Stimulated activated naive CD8-positive, alpha-beta T cell treated with anti-CD3 and anti-CD28 coated beads, Interleukin-15, Interleukin-2, amounts not matched to agents 100 ng/mL and 50 ng/mL, for 24 hours (primary cell): ENCODE results near the gene BANP.
"Not testable (repeated sequence)": the region's sequence is repeated elsewhere in the genome, so short reads cannot be mapped to it uniquely, and the experiment has no call there.

ENCODE experiments used
- H3K27ac Mint-ChIP-seq: one replicate; pipeline ENCODE4 v1.8.0; 2021; ENCODE audit warnings: mild to moderate bottlenecking, mixed read lengths
- H3K27me3 Mint-ChIP-seq: one replicate; pipeline ENCODE4 v1.8.0; 2021; ENCODE audit warnings: mixed read lengths
- H3K36me3 Mint-ChIP-seq: one replicate; pipeline ENCODE4 v1.8.0; 2021; ENCODE audit warnings: low read depth, mixed read lengths
- H3K4me1 Mint-ChIP-seq: one replicate; pipeline ENCODE4 v1.8.0; 2021; ENCODE audit warnings: low read depth, mixed read lengths
- H3K4me3 Mint-ChIP-seq: one replicate; pipeline ENCODE4 v1.8.0; 2021; ENCODE audit warnings: mild to moderate bottlenecking, mixed read lengths
- H3K9me3 Mint-ChIP-seq: one replicate; pipeline ENCODE4 v1.8.0; 2021; ENCODE audit warnings: mixed read lengths

Gene BANP

DNA sequence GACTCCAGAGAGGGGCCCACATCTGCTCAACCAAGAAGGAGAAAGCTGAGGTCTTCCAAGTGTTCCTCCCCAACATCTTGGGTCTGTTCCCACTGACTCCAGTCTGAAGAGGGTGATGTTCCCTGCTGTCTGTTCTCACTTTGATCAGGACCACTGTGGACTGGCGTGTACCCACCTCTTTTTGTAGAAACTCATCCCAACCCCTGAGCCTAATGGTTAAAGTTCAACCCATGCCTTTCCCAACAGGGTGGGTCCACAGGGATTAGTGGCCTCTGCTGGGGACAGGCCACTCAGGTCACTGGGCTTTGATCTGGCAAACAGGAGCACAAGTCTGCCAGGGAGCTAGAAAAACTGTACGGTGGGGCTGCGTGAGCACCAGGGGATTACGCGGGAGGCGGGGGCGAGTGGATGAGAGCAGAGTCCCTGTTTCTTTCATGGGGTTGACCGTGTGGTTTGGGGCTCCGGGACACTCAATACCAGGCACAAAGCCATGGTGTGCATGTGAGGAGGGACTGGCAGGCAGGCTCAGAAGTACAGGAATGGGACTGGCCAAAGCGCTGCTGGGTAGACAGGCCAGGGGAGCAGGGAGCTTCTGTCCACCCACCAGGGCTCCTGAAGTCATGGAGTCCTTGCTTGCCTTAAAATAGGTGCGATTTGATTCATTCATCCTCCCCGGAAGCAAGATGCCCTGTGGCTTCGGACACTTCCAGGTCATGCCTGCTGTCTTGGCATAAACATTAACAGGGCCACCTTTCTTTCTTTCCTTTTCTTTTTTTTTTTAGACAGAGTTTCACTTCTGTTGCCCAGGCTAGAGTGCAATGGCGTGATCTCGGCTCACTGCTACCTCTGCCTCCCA is 14.6 kb upstream of the BANP start, which contains the start of gene CA5A:
Gene CA5A, minus strand, starts transcription at position 155 of the 856 bp plus-strand sequence. Its CDS starts 79 bp downstream, at position 76.
- peaks cover 5% of the 10 kb centered on the region for H3K4me1 Mint-ChIP-seq
- H3K9me3 Mint-ChIP-seq = peaks cover 4% of the 10 kb centered on the region
- no peaks in the 10 kb centered on the region for H3K36me3 Mint-ChIP-seq
- H3K27me3 Mint-ChIP-seq = no peaks in the 10 kb centered on the region
- H3K4me3 Mint-ChIP-seq = no peak within 1 kb of the TSS
- H3K27ac Mint-ChIP-seq = no peak within 1 kb of the TSS

DNA sequence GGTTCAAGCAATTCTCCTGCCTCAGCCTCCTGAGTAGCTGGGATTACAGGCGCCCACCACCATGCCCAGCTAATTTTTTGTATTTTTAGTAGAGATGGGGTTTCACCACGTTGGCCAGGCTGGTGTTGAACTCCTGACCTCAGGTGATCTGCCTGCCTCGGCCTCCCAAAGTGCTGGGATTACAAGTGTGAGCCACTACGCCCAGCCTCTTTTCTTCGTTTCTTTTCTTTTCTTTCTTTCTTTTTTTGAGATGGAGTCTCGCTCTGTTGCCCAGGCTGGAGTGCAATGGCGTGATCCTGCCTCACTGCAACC is 14.0 kb upstream of the BANP start:
- H3K36me3 Mint-ChIP-seq, H3K27me3 Mint-ChIP-seq, H3K4me3 Mint-ChIP-seq, H3K9me3 Mint-ChIP-seq, H3K4me1 Mint-ChIP-seq, H3K27ac Mint-ChIP-seq: not testable (repeated sequence)

DNA sequence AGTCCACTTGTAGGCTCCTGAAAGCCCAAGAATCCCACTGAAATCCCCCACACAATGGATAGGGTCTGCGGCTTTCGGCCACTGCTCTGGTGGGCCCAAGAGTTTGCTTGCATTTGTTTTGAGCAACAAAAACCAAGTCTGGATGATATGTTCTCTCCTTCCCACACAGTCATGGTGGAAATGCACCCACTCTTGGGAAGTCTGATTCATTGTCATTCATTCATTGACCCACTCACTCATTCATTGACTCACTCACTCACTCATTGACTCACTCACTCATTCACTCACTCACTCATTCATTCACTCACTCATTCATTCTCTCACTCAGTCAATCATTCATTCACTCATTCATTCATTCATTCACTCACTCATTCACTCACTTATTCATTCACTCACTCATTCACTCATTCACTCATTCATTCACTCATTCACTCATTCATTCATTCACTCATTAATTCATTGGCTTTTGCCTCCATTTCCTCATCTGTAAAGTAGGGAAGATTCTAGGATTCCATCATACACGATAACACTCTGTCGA is 12.8 kb upstream of the BANP start:
- peaks cover 5% of the 10 kb centered on the region for H3K4me1 Mint-ChIP-seq
- H3K27ac Mint-ChIP-seq = peak overlapping the region; percentile 2
- H3K9me3 Mint-ChIP-seq = peaks cover 4% of the 10 kb centered on the region
- H3K36me3 Mint-ChIP-seq = no peaks in the 10 kb centered on the region
- H3K4me3 Mint-ChIP-seq = no peak overlapping the region
- no peaks in the 10 kb centered on the region for H3K27me3 Mint-ChIP-seq

DNA sequence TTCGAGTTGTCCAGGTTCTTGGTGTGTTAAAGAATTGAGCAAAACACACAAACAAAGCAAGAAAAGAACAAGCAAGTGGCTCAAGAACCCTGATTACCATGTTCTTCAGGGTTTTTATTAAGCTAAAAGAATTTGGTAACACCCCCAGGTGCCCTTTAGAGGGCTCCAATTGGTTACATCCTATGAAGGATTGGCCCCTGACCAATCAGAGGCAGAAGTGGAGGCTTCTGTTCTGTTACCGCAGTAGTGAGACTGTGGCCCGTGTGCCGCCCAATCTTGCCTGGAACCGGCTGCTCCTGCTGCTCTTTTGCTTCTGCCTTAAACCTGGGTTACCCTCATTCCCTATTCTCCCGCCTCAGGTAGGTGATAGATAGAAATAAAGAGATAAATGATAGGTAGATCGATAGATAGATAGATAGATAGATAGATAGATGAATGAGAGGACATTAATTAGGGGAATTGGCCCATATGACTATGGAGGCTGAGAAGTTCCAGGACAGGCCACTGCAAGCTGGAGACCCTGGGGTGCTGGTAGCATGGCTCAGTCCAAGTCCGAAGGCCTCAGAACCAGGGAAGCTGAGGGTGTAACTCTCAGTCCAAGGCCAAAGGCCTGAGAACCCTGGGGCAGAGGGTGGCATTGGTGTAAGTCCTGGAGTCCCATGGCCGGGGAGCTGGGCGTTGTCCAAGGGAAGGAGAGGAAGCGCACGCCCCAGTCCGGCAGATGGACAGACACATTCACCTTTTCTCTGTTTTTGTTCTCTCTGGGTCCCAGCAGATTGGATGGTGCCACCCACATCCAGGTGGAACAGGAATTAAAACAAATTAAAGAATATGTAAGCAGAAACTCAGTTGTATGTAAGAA is 11.4 kb upstream of the BANP start:
- Mint-ChIP-seq H3K27ac (no peak overlapping the region), H3K27me3 (no peaks in the 10 kb centered on the region), H3K4me1 (peaks cover 5% of the 10 kb centered on the region), H3K9me3 (peaks cover 4% of the 10 kb centered on the region), H3K36me3 (no peaks in the 10 kb centered on the region), H3K4me3 (no peak overlapping the region)

DNA sequence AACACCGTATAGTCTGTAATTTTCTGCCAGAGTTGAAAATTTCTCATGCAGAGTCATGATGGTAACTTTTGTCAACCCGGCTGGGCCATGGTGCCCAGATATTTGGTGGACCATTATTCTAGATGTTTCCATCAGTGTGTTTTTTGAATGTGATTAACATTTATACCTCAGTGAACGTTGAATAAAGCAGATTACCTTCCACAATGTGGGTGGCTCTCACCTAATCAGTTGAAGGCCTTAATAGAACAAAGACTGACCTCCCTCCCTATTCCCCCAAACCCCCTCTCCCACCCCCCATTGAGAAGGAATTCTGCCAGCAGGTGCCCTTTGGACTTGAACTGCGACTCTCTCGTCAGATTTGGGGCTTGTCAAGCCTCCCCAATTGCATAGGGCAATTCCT is 8.6 kb upstream of the BANP start:
- Mint-ChIP-seq H3K9me3 (peaks cover 4% of the 10 kb centered on the region), H3K4me1 (peaks cover 12% of the 10 kb centered on the region)

DNA sequence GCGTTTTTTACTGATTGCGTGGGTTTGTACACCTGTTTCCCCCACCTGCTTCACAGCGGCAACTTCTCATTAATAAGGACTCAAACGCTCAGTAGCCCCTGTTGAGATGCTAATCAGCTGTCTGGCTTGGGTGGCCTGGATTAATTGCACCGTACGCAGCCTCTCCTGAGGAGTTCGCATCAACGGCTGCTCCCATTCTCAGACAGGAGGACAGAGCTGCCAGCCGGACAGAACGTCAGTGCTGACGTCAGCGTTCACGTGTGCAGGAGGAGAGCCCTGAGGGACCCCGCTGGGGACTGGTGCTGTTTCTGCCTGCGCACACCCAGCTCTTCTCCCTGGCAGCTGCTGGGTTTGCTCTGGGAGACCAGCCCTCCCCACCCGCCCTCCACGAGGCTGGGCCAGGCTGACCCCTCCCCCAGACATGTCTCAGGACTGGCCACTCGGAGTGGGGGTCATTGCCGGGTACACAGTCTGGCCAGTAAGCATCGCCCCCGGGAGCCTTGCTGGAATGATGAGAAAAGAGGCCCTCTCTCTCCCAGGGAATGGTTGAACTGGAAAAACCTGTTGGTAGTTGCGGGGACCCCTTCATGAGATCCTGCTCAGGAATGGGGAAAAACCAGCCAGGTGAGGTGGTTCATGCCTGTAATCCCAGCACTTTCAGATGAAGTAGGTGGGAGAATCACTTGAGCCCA is 5.7 kb upstream of the BANP start:
- H3K4me3 Mint-ChIP-seq = peak overlapping the region; percentile 35
- no peaks in the 10 kb centered on the region for H3K27me3 Mint-ChIP-seq
- no peak overlapping the region for H3K27ac Mint-ChIP-seq

More for the DNA sequence above, 8.6 kb upstream of the BANP start:
- Mint-ChIP-seq H3K27ac (no peak overlapping the region), H3K27me3 (no peaks in the 10 kb centered on the region), H3K4me3 (no peak overlapping the region), H3K36me3 (no peaks in the 10 kb centered on the region)

DNA sequence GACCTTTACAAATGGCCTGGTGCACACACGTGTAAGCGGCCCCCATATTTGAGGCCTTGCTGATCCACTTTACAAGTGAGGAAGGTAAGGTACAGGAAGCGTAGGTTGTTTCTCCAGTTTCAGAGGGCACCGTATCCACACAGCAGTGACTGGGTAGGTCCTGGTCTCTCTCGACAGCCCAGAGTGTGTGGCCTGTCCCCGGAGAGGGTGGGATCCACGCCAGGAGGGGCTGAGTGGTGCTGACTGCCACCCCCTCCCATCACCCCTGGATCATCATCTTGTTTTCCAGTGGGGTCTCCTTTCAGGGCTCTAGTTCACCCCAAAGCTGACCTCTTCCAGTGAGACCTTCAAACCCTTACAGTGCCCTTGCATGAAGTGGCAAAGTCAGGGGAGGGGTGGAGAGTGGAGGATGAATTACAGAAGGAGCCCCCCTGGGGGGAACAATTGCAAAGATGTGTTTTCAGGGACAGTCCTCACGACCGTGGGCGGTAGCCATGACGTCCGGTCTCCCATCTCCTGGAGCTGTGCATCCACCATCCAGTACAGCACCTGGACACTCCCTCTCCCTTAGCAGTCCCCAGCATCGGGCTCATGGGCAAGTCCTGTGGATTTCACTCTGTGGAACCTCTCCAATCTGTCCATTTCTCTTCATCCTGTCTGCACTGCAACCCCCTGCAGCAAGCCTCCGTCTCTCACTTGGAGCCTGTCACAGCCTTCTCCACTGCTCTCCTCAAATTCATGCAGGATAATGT is 4.5 kb upstream of the BANP start:
- no peaks in the 10 kb centered on the region for H3K36me3 Mint-ChIP-seq
- no peaks in the 10 kb centered on the region for H3K9me3 Mint-ChIP-seq
- H3K27ac Mint-ChIP-seq = no peak overlapping the region
- H3K4me3 Mint-ChIP-seq = no peak overlapping the region
- peaks cover 24% of the 10 kb centered on the region for H3K4me1 Mint-ChIP-seq
- no peaks in the 10 kb centered on the region for H3K27me3 Mint-ChIP-seq

More for the DNA sequence above, 5.7 kb upstream of the BANP start:
- Mint-ChIP-seq H3K36me3 (no peaks in the 10 kb centered on the region), H3K4me1 (peaks cover 18% of the 10 kb centered on the region), H3K9me3 (no peaks in the 10 kb centered on the region)

DNA sequence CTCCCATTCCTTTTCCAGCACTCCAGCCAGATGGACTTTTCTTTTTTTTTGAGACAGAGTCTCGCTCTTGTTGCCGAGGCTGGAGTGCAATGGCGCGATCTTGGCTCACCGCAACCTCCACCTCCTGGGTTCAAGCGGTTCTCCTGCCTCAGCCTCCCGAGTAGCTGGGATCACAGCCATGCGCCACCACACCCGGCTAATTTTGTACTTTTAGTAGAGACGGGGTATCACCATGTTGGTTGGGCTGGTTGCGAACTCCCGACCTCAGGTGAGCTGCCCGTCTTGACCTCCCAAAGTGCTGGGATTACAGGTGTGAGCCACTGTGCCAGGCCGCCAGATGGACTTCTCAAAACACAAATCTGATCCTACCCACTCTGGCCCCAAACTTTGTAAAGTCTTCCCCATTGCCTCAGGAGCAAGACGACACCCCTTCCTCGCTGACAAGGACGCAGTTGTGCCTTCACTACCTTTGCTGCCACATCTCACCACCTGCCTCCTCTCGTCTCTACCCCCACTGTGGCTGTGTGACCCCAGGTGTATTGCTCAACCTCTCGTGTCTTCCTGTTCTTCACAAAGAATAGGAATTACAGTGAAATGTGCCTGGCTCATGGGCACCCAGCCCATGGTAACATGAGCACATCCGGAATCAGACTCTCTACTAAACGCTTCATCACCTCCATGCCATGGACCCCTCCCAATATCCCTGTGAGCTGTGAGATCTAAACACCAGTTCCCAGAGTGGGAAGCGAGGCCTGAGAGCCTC is 3.7 kb upstream of the BANP start:
- H3K27ac Mint-ChIP-seq = peak overlapping the region; percentile 22
- no peaks in the 10 kb centered on the region for H3K27me3 Mint-ChIP-seq
- peaks cover 6% of the 10 kb centered on the region for H3K36me3 Mint-ChIP-seq
- H3K4me1 Mint-ChIP-seq = peaks cover 30% of the 10 kb centered on the region
- no peaks in the 10 kb centered on the region for H3K9me3 Mint-ChIP-seq
- no peak overlapping the region for H3K4me3 Mint-ChIP-seq

DNA sequence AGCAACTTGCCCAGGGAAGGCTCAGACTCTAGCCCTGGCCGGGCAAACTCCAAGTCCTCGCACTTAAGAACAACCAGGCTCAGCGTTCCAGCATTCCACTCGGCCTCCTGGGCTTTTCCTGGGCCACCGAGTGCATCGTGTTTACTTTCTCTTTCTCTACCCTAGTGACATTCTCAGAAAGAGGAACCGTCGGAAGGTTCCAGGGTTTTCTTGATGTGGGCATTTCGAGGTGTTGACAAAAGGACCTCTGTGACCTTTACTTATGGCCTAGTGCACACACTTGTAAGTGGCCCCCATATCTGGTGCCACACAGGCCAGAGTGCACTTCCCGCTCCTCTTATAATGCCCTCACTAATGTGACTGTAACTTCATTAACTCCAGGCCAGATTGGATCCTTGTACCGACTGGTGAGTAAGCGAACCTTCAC is 3.1 kb upstream of the BANP start:
- peaks cover 7% of the 10 kb centered on the region for H3K36me3 Mint-ChIP-seq
- H3K9me3 Mint-ChIP-seq = no peaks in the 10 kb centered on the region
- peaks cover 33% of the 10 kb centered on the region for H3K4me1 Mint-ChIP-seq
- H3K4me3 Mint-ChIP-seq = no peak overlapping the region
- no peaks in the 10 kb centered on the region for H3K27me3 Mint-ChIP-seq
- peak overlapping the region; percentile 29 for H3K27ac Mint-ChIP-seq

DNA sequence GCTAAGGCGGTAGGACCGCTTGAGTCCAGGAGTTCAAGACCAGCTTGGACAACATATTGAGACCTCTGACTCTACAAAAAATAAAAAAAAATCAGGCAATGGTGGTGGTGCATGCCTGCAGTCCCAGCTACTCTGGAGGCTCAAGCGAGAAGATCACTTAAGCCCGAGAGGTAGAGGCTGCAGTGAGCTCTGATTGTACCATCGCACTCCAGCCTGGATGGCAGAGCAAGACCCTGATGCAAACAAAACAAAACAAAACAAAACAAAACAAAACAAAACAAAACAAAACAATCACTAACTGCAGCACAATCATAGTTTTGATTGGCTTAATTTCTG is 2.5 kb upstream of the BANP start:
- Mint-ChIP-seq H3K27ac (peak overlapping the region; percentile 29), H3K4me1 (peaks cover 39% of the 10 kb centered on the region)

DNA sequence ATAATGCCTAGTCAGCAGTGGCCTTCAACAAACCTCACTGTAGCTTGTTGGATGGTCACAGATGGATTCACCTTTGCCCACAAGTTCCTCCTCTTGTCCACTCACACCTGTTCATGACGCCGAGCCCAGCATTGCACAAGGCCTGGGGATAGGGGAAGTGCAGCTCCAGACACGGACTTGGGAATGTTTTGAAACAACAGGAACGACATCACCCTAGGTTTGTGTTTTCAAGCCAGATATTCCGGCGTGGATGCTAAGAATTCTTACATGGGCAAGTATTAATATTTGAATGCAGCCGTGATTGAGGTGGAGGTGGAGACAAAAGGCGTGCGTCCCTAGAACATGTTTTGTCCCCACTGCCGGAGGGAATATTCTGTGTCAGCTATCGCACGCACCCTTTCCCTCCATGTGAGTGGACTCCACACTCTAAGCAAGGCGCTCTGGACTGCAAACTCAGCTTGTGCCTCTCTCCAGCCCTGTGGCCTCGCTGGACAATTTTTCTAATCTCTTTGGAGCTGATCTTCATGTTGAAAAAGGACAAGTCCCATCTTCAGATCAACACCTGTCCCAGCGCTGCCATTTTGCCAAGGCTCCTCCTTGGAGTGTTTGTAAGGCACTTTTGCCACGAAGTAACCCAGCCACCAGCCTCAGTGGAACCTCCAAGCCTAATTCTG is 2.0 kb upstream of the BANP start:
- Mint-ChIP-seq H3K36me3 (peaks cover 16% of the 10 kb centered on the region), H3K4me3 (peak overlapping the region; percentile 33), H3K27me3 (no peaks in the 10 kb centered on the region), H3K4me1 (peaks cover 44% of the 10 kb centered on the region), H3K9me3 (no peaks in the 10 kb centered on the region), H3K27ac (peak overlapping the region; percentile 29)

More for the DNA sequence above, 2.5 kb upstream of the BANP start:
- Mint-ChIP-seq H3K9me3 (no peaks in the 10 kb centered on the region), H3K4me3 (no peak overlapping the region), H3K27me3 (no peaks in the 10 kb centered on the region), H3K36me3 (peaks cover 12% of the 10 kb centered on the region)

DNA sequence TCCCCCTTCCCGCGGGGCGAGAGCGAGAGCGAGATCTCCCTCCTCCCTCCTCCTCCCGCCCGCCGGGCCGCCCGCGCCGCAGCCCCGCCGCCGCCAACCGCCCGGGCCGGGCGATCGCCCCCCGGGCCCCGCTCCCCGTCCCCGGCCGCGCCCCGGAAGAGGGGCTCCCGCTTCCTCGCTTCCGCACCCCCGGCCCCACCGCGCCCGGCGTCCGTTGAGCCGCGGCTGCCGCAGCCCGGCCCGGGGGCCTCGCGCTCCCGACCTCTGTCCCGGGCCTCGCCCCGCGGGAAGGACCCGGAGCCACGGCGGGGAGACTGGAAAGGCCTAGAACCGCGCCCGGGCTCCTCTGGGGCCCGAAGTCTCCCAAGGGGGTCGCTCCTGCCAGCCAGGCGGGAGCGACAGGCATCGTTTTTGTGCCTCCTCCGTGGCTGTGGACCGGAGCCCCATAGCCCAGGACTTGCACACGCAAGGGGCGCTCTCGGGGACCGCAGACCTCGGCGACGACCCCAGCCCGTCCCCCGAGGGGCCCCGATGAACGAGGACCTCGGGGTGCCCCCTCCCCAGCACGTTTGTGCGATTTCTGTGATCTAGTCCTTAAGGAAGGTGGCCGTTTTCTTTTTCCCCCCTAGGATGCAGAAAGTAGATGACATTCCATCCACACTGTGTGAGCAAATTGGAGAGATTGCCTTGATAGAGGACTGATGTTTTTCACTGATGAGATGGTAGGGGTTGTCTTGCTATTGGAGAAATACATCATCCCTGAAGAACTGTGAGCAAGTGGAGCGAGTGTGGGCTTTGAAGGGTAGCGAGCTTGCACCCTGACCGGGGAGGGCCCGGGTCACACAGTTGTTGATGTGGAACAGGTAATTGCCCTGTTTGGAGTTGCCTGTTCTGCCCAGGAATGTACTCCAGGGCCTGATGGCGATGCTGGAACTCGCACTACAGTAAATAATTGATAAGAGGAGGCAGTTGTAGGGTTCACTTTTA is 611 bp downstream of the BANP start:
- peaks cover 25% of the 10 kb centered on the region for H3K36me3 Mint-ChIP-seq
- H3K4me3 Mint-ChIP-seq = peak overlapping the region; percentile 96
- H3K27ac Mint-ChIP-seq = peak overlapping the region; percentile 99
- peaks cover 64% of the 10 kb centered on the region for H3K4me1 Mint-ChIP-seq
- no peaks in the 10 kb centered on the region for H3K27me3 Mint-ChIP-seq
- H3K9me3 Mint-ChIP-seq = no peaks in the 10 kb centered on the region
